NCI-H69 (cell line): ENCODE results near the gene ROR1.

Experiments used
- DNase-seq: peaks from one replicate; lab custom pipeline; 2025; lab: John Stamatoyannopoulos, UW

ROR1 gene

DNA sequence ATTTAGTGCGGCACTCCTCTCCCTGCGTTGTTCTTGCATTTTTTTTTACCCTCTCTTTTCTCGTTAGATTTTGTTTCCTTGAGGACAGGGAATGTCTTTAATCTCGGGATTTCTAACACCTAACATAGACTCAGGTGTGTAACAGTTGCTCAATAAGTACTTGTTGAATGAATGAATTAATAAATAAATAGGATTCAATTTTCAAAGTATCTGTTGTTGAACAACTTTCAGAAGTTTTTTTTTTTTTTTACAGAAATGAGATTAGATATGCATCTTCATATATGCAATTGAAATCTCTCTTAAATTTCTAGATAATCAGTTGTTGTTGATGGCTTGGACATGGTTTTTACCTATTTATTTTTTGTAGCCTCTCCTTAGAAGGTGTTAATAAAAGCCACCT, 83.1 kb downstream of the ROR1 start:
- no peak for DNase-seq

DNA sequence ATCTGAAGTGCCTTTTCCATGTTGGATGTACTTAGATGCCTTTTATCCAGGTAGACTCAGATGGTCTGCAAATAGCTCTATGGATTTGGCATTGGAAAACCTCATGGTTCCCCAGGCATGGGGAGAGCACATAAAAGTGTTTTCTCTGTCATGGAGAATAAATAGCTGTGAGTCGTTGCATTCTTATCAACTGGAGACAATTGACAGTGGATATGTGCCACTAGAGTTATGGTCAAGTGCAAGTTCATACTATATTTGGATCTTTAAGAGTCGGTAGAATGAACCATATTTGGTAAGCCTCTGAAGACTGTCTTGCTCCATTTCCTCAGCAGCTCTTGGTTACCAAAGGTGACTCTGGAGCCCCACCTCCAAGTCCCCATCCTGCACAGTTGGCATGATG, 83.7 kb downstream of the ROR1 start:
- DNase-seq: no peak

DNA sequence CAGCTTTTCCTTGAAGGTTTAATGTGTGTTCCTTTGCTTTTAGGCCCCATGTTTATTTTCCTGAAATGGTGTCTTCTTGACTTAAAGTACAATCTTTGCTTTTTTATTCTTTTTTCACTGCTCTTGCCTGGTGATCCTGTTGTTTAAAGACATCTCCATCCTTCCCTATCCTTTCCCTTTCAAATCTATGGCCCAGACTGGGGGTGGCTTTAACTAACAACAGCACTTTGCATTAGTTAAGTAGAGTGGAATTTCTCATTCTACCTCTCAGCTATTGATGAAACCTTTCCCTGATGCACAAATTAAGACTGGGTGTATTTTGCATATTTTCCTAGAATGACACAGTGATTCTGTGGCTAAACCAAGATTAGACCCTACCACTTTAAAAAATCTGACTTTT, 84.3 kb downstream of the ROR1 start:
- DNase-seq: no peak

DNA sequence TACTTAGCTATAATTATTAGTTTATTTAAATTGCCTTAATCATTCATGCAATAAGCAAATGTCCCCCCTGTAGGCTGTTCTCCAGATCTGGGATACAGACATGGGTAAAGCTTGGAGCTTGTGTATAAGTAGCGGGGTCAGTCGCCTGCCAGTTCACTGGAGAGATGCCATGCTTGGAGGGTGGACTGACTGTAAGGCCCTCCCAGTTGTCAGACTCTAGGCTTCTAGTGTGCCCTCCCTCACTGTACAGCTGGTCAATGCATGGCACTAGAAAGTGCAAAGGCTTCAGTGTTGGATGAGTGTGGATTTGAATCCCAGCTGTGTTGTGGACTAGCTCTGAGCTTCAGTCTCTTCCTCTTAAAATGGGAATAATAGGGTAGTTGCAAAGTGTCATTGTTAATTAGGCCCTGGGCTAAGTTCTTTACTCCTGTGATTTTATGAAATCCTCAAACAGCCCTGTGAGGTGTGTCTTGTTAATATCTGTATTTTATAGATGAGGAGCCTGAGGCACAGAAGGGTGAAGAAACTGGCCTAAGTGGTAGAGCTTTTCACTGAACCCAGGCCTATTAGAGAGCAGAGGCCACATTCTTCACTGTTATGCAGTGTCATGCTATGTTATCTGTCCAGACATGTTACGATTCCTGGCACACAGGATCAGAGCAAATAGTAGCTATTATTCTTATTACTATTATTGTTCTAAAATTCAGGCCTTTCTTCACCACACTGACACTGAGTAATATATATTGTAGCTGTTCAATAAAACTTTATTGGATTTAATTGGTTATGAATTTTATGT, 85.9 kb downstream of the ROR1 start:
- DNase-seq: peak; percentile 56

DNA sequence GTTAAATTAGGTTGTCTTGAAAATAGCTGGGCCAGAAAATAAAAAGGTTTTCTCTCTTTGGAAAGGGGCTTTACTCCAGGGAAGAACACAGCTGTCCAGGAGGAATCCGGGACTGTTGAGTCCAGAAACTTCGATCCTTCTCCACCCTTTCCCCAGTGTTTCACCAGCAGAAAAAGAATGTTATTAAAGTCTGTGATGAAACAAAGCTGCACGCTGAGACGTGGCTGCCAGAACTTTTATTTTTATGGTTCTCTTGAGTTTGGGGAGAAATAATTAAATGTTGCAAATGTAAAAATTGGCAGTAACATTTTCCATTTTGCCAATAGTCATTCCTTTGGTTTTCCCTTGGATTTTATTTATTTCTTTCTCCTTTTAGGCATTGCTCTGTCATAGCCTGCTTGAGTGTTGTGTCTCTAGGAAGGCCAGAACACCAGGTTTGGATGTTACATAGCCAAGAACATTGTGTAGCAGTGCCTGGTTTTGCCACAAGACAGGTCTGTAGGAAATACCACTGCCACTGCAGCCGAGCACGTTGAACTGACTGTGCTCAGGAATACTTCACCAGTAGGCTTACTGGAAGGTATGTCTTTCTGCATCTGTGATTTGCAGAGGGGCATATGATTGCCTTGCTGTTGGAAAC, 87.4 kb downstream of the ROR1 start:
- no peak for DNase-seq

DNA sequence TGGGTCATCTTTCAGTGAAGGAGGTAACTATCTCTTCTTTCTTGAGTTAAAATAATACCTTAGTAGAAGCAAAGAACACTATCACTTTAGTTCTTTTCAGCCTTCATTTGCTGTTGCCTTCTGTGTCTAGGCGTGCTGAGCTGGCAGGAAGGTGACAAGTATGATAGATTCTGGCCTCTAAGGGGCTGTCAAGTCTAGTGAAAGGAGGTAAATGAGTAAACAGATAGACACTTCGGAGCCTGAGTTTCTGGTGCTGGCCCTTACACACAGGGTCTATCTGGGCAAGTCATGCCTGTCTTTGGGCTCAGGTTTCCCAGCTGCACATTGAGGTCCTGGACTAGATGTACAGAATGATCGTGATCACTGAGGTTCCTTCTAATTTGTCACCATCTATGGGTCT, 89.3 kb downstream of the ROR1 start:
- no peak for DNase-seq

DNA sequence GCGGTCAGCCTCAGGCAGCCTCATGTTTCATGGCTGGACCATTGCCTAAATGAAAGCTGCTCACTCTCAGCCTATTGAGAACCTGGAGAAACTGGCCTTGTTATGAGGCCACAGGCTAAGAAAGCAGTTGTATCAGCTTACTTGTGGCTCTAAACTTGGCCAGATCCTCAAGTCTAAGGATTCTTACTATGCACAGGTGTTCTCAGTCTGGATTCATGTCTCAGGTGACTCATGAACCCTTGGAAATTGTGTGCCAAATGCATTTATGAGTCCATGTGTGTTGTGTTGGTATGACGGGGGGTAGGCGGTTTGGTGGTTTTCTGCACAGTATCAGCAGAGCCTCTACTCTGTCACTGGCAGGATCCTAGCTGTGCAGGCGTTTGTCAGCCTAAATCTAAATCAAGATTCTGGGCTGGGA, 90.4 kb downstream of the ROR1 start:
- DNase-seq: peak; percentile 46

DNA sequence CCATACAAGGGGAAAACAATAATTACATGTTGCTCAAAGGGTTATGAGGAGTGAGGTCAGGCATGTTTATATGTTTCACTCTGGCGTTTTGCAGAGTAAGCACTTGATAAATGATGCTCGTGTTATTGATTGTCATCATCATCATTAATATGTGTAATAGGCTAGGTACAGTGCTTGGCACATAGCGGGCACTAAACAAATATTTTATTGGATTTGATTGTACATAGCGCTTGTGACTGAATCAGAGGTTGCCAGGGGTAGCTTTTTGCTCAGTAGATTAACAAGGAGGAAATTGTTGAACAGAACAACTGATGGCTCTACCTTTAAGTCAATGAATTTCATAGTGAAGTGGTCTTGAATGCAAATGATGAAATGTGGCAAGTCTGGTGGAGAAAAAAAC, 91.7 kb downstream of the ROR1 start:
- DNase-seq: no peak

DNA sequence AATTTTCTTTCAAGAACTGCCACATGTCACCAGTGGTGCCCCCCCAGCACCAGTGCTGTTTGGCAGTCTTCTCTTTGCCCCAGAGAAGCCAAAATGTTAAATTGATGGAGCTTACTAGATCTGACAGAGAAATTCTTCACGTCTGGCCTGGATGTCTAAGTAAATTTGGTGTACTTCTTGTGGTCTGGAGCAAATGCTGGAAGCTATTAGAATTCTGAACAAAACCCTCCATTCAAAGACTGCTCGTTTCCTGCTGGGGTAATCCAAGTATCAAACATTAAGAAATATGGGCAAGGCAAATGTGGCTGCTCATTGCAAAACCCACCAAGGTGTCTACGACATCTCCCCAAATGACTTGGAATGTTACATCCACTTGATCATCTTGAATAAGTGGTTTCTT, 92.3 kb downstream of the ROR1 start:
- DNase-seq: no peak

DNA sequence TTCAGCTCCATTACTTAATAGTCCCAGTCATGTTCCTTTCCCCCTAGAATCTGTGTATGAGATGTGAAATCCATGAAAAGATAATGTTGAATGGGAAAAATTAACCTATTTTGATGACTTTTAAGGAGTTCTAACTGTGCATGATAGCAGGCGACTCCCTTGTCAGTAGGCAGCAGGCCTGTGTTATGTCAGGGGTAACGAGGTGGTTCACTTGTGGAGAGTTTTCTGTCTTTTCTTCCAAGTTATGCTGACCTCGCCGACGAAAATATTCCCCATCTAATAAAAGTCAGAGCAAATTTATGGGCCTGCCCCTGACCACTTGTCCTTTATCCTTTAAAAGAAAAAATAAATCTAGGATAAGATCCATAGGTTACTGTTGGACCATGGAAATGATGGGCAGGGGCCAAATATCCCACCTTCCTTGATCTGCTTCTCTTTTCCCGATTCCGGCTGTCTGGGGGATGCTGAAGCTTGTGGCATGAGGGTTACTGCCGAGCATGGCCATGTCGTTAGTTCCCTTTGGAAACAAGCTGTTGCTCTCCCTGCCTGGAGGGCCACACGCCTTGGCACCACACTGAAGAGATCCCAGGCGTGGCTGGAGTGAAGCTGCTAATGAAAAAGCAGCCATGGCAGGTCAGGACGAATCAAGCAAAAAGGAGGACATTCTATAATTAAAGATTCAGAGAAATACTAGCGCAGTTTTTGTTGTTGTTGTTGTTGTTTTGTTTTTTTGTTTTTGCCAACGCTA, 93.8 kb downstream of the ROR1 start:
- DNase-seq: no peak

DNA sequence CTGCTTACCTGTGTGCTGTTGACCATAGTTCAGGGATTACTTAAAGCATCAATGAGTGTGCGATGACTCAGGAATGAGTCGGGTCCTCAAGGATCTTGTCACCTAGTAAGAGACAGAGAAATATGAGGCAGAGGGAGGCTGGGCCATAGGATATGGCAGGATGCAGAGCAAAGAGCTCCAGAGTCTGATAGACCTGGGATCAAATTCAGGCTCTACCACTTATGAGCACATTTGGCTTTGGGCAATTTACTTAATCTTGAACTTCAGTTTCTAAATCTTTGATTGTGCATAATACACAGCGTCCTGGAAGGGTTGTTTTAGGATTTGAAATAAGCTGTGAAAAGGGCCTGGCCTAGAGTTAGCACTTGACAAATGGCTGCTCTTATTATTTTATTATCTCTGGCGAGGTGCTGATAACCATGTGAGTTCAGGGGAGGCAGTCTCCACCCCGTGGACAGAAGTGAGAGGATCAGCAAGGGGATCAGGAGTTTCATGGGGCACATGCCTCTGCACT, 94.5 kb downstream of the ROR1 start:
- peak; percentile 8 for DNase-seq

DNA sequence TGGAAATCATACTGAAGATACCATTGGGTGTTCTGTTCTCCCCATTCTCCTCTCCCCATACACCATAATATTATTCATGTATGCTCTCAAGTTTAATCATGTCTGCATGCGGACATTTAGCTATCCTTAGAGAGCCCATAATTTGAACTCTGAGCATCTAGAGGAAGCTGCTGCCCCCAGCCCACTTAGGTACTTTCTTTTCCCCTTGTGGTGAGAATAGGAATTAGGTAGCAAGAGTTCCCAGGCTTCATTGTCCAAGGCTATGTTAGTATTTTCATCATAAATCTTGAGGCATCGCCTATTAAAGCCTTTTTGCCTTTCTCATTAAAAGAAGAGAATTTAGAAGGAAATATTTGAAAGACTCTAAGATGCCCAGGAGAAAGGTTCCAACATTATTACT, 96.3 kb downstream of the ROR1 start:
- no peak for DNase-seq

DNA sequence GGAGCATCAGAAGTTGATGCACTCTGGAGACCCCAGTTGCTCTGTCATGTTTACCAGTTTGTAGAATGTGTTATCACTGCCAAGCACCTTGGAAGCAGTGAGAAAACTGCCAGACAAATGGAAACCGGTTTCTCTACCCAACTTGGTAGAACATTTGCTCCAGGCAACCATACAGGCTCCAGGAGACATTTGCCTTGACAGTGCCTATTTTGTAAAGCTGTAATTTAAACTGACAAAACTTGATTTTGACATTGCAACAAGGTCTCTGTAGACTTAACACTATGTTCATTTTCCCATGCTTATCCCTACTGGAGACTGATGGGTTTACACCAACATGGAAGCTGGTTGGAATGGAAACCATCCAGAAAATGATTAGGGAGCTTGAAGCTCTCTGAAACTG, 97.6 kb downstream of the ROR1 start:
- DNase-seq: no peak

DNA sequence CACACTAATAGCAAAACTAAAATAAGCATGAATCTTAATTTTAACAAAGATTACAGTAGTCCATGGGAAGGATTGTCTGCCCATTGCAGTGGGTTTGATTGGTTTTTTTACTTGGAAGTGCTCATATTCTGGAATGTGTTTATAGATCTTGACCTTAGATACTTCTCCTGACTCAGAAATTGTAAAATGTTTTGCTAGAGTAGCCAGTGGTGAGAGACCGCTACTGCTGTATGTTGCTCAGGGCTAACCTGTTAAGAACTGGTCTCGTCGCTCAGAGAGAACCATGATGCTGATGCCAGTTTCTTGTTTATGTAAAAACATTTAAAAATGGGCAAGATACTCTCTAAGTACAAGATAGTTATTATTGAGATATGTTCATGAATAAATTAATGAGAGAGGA, 99.9 kb downstream of the ROR1 start:
- no peak for DNase-seq

DNA sequence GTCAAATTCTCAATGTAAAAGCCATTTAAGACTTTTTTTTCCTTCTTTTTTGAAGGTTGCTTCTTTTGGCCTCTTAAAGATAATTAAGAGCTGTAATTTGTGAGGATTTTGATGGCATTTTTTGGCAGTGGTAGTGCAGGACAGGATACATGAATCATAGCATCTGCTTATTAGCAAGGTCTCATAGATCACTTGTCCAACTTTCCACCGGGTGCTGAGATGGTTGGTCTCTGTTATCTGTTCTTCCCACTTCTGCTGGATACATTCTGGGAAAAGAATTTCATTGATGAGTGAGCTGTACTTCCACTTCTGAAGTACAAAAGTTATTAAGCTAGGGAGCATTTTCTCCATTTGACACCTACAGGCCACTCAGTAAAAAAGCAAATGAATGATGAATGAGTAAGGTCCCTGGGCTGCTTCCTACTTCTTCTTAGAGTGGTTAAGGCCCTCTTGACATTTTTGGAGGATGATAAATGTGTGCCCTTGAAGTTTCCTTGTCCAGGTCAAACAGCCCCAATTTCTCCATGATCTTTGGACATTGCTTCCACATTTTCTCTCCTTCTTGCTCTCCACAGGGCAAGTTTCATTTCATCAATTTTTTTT, 100.6 kb downstream of the ROR1 start:
- DNase-seq: no peak

DNA sequence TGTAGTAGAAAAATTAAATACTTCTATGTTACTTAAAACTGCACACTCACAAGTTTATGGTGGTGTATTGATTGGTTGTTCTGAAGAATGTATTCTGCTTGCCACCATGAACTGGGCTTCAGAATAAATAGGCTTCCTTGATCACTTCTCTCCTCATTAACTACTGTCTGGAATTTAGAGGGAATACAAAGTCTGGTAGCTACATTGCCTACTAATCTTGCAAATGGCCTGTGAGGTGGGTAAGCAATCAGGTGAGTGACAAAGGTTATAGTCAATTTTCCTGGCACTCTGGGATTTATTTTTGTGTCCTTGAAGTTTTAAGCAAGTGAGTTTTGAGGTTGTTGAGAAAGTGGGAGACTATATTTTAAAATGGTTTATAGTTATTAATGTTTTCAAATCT, 101.8 kb downstream of the ROR1 start:
- no peak for DNase-seq

DNA sequence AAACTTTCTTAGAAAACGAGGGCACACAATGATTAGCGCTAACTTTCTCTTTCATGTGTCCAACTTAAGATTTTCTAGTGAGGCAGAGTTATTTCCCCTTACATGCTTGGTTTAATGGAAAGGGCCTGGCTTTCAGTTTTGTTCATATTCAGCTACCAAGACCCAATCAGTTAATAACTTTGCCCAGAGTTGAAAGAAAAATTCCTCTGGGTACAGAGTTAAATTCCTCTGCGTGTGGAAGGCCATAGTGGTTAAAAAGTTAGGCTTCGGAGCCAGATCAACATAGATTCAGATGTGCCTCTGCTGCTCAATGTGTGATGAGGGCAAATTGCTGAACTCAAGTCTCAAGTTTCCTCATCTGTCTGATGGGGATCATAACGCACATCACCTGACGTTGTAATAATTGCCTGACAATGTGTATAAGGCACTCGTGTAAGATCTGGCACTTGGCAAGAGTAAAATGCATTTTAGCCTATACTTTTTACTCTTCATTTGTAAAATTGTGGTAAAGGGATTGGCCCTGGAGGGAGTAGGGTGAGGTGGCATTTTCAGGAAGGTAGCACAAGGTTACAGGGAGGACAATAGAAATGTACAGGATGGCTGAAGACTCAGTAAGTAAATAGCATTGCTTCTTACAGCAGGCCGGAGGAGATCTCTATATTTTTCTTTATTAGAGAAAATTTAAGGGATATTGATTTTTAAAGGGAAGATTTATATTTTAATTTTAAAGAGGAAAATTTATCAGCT, 103.4 kb downstream of the ROR1 start:
- DNase-seq: no peak

DNA sequence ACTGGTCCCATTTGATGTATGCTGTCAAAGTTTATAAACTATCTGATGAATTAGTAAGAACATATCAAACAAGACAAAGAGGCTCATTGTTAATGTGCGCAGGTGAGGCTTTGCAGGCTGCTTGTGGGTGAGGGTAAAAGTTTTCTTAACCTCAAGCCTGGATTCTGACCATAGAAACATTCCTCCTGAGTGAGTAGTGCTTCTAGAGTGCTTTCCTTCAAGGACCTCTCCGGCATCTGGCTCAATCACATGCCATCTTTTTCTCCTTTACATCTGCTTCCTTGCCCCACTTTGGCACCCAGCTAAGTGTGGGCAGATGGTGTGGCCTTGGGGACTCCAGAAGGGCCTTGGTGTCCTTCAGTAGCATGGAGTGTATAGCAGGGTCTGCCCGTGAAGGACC, 104.0 kb downstream of the ROR1 start:
- DNase-seq: no peak

DNA sequence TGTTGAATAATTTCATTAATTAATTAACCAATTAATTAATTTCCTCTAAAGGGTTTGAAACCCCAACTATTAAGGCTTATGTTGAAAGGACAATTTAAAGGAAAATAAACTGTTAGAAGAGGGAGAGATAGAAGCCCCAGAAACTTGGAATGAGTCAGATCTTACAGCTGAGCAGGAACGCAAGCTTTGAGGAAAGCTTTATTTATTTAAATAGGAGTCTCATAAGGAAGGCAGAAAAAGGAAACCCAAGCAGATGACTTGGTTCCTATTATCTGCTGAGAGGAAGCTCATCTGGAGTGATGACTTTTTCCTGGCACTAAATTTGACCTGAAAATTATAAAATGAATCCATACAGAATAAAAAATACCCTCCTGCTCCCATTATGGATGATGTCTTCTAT, 105.1 kb downstream of the ROR1 start:
- DNase-seq: no peak

DNA sequence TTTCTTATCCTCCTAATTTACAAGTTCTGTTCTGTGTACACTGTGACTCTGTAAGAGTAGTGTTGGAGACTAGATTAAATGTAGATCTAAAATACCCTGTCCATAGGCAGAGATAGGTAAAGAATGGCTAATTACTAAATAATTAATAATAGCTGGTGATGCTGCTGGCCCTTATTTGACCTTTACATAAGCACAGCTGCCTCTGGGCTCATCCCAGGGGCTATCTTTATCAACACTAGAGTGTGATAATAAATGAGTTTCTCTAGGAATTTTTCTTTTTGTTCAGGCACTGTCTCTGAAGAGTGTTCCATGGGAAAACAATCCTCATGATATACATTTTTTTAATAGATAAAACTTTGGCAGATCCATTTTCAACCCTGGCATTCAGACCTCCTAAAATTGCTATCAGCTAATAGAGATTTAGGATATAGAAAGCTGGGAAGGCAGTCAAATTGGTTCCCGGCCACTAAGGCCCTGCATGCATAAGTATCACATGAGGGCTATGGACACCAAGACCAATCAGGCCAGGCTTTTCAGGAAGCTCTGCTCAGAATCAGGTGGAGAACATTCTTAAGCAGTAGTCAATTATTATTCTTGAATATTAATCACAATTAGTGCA, 107.2 kb downstream of the ROR1 start:
- no peak for DNase-seq

DNA sequence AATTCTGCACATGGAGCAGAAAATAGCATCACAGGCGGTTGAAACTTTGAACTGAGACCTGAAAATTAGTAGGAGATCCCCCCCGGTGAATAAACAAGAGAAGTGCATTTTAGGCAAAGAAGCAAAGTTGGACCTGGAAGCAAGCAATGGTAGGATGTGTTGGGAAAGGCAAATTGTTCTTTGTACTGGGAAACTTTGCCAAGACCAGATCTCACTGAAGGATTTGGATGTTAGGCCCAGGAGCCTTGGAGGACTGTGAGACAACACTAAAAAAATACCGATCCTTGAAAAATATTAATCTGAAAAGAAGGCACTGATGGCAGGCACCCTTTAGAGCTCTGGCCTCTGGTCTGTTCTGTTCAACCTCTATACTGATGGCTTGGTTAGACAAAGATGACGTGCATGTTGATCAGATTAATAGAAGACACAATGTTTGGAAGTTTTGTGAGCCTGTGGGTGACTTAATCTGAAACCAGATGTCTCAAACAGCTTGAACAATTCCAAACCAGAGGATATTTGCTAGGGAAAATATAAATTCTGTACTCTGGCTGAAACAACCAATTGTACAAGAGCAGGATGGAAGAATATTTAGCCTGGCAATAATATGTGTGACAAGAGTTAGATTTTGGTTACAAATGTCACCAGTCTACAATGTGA, 108.4 kb downstream of the ROR1 start:
- DNase-seq: no peak
